OCI-LY1 (cell line): ENCODE measurements around the gene GPATCH3.

Experiments
- H2AFZ ChIP-seq: fragments of 200-600 bp; sonication (generic), shearing (Covaris generic); 2 replicates; pipeline ENCODE4 v1.6.0; 2014; ENCODE audit warnings: antibody characterized with exemption, mild to moderate bottlenecking, low read length
- H3F3A ChIP-seq: fragments of 200-600 bp; sonication (generic), shearing (Covaris generic); 2 replicates; pipeline ENCODE4 v1.6.0; 2014; ENCODE audit warnings: mild to moderate bottlenecking, antibody characterized with exemption, low read length, moderate library complexity; ENCODE audit not compliant: insufficient read depth
- H3K27ac ChIP-seq: fragments of 200-600 bp; sonication (generic); 2 replicates; pipeline ENCODE4 v1.5.1; 2014; ENCODE audit warnings: low read length, mixed run types, mild to moderate bottlenecking, low read depth; ENCODE audit not compliant: poor library complexity, severe bottlenecking
- H3K27me3 ChIP-seq: fragments of 200-600 bp; sonication (generic); 2 replicates; pipeline ENCODE4 v1.6.0; 2014; ENCODE audit warnings: antibody characterized with exemption, mild to moderate bottlenecking, low read length, moderate library complexity; ENCODE audit not compliant: insufficient read depth
- H3K36me3 ChIP-seq: fragments of 200-600 bp; sonication (generic); 2 replicates; pipeline ENCODE4 v1.6.1; 2014; ENCODE audit warnings: mild to moderate bottlenecking, antibody characterized with exemption, low read length, moderate library complexity, mixed read lengths; ENCODE audit not compliant: insufficient read depth
- H3K4me1 ChIP-seq: fragments of 200-600 bp; sonication (generic); 2 replicates; pipeline ENCODE4 v1.5.1; 2014; ENCODE audit warnings: mild to moderate bottlenecking, low read length, moderate library complexity; ENCODE audit not compliant: insufficient read depth, severe bottlenecking
- H3K4me2 ChIP-seq: fragments of 200-600 bp; sonication (generic), shearing (Covaris generic); 2 replicates; pipeline ENCODE4 v1.6.1; 2014; ENCODE audit warnings: low read length
- H3K4me3 ChIP-seq: fragments of 200-600 bp; sonication (generic); 2 replicates; pipeline ENCODE4 v1.5.1; 2014; ENCODE audit warnings: low read length, low read depth, mild to moderate bottlenecking, mixed read lengths; ENCODE audit not compliant: poor library complexity, severe bottlenecking
- H3K79me2 ChIP-seq: fragments of 200-600 bp; shearing (Covaris generic); 2 replicates; pipeline ENCODE4 v1.6.1; 2016; ENCODE audit warnings: mixed run types, low read length, mixed read lengths; ENCODE audit not compliant: insufficient read depth
- H3K9ac ChIP-seq: fragments of 200-600 bp; sonication (generic), shearing (Covaris generic); 2 replicates; pipeline ENCODE4 v1.6.1; 2014; ENCODE audit warnings: mild to moderate bottlenecking, low read length, mixed read lengths
- H3K9me2 ChIP-seq: fragments of 200-600 bp; sonication (generic), shearing (Covaris generic); 2 replicates; pipeline ENCODE4 v1.6.1; 2014; ENCODE audit warnings: low read depth, mild to moderate bottlenecking, low read length, mixed read lengths
- H3K9me3 ChIP-seq: fragments of 200-600 bp; shearing (Covaris generic); 2 replicates; pipeline ENCODE4 v1.6.1; 2014; ENCODE audit warnings: low read length, mixed read lengths
- H4K20me1 ChIP-seq: fragments of 200-600 bp; sonication (generic), shearing (Covaris generic); 2 replicates; pipeline ENCODE4 v1.6.0; 2016; ENCODE audit warnings: mild to moderate bottlenecking, low read length; ENCODE audit not compliant: insufficient read depth
- CTCF ChIP-seq: fragments of 200-600 bp; sonication (generic), shearing (Covaris generic); IDR thresholded peaks from 2 replicates; pipeline ENCODE4 v1.5.1; 2017; ENCODE audit warnings: mild to moderate bottlenecking, antibody characterized with exemption, low read length, moderate library complexity, mixed read lengths
- EZH2 ChIP-seq: fragments of 200-600 bp; sonication (generic), shearing (Covaris generic); IDR thresholded peaks from 2 replicates; pipeline ENCODE4 v1.8.0; 2017; ENCODE audit warnings: borderline replicate concordance, mixed run types, mild to moderate bottlenecking, antibody characterized with exemption, low read length, moderate library complexity, mixed read lengths

Gene GPATCH3

GRCh38 chr1:26911399-26912146 is 11.3 kb upstream of the GPATCH3 start:
- Histone ChIP-seq H3K9me2 (no peaks in the 10 kb centered on the region), H2AFZ (no peak overlapping the region), H3K79me2 (no peaks in the 10 kb centered on the region), H3K4me2 (no peak overlapping the region), H3F3A (no peaks in the 10 kb centered on the region), H3K27ac (no peak overlapping the region), H3K4me3 (no peak overlapping the region), H3K27me3 (no peaks in the 10 kb centered on the region), H3K9ac (no peak overlapping the region), H3K36me3 (no peaks in the 10 kb centered on the region), H3K4me1 (no peaks in the 10 kb centered on the region), H3K9me3 (no peaks in the 10 kb centered on the region), H4K20me1 (no peaks in the 10 kb centered on the region)
- TF ChIP-seq CTCF (no peak), EZH2 (no peak)

GRCh38 chr1:26910343-26911160 is 10.3 kb upstream of the GPATCH3 start:
- Histone ChIP-seq H3K9ac (no peak overlapping the region), H4K20me1 (no peaks in the 10 kb centered on the region), H3K4me3 (no peak overlapping the region)

GRCh38 chr1:26909951-26910342 is 9.7 kb upstream of the GPATCH3 start:
- Histone ChIP-seq H3K9me2 (no peaks in the 10 kb centered on the region), H3K36me3 (no peaks in the 10 kb centered on the region), H3K9me3 (no peaks in the 10 kb centered on the region), H3K27ac (no peak overlapping the region), H3F3A (no peaks in the 10 kb centered on the region), H3K4me1 (no peaks in the 10 kb centered on the region), H3K79me2 (no peaks in the 10 kb centered on the region), H3K27me3 (peaks cover 3% of the 10 kb centered on the region; the same call in 1 of the 2 replicates), H3K4me3 (no peak overlapping the region), H3K4me2 (no peak overlapping the region), H2AFZ (no peak overlapping the region), H4K20me1 (no peaks in the 10 kb centered on the region), H3K9ac (no peak overlapping the region)
- TF ChIP-seq EZH2 = no peak
- TF ChIP-seq CTCF = no peak

More at GRCh38 chr1:26910343-26911160, 10.3 kb upstream of the GPATCH3 start:
- TF ChIP-seq EZH2 (no peak), CTCF (no peak)
- Histone ChIP-seq H3K4me2 (no peak overlapping the region), H3F3A (no peaks in the 10 kb centered on the region), H3K79me2 (no peaks in the 10 kb centered on the region), H3K27me3 (peaks cover 3% of the 10 kb centered on the region; the same call in 1 of the 2 replicates), H3K27ac (no peak overlapping the region), H3K9me3 (no peaks in the 10 kb centered on the region), H3K36me3 (no peaks in the 10 kb centered on the region), H2AFZ (no peak overlapping the region), H3K9me2 (no peaks in the 10 kb centered on the region), H3K4me1 (no peaks in the 10 kb centered on the region)
